Left ventricle myocardium inferior (tissue), 1 donor: ENCODE results near the gene PAPOLA. TPM values are rescaled to one million over a fixed set of nuclear protein-coding genes. Genes with fewer than 3 reads are reported as not detected.

Source experiments
- DNase-seq: peaks from one replicate; pipeline ENCODE4 v3.0.0-alpha.2; 2020
- H3K27ac ChIP-seq: fragments of 200-600 bp; replicated peaks from 2 replicates; pipeline ENCODE4 v1.8.0; 2021
- H3K27me3 ChIP-seq: fragments of 200-600 bp; 2 replicates; pipeline ENCODE4 v1.8.0; 2021; ENCODE audit warnings: low read depth
- H3K36me3 ChIP-seq: fragments of 200-600 bp; 2 replicates; pipeline ENCODE4 v1.8.0; 2021
- H3K4me1 ChIP-seq: fragments of 200-600 bp; 2 replicates; pipeline ENCODE4 v1.8.0; 2021
- H3K4me3 ChIP-seq: fragments of 200-600 bp; 2 replicates; pipeline ENCODE4 v1.8.0; 2021; ENCODE audit warnings: mild to moderate bottlenecking, moderate library complexity
- H3K9me3 ChIP-seq: fragments of 200-600 bp; replicated peaks from 2 replicates; pipeline ENCODE4 v1.8.0; 2021
- intact Hi-C: fragments of 100-400 bp; cut with micrococcal nuclease; formaldehyde crosslinking; loops from one replicate; pipeline ENCODE4 v1.11.0; 2022
- total RNA-seq: library from RNA; stranded (reverse); fragmentation: NEBNext Ultra II Directional; extraction: Animal tissue kit (Norgen Biotek cat#: 25700); gene quantifications from one replicate; pipeline ENCODE4 v1.2.1, GENCODE V29; 2021
- TF ChIP-seq, protein P1 (sequence below): fragments of 200-600 bp; IDR thresholded peaks from 2 replicates; pipeline ENCODE4 v1.8.0; 2021; ENCODE audit warnings: antibody characterized with exemption, mild to moderate bottlenecking, borderline replicate concordance
- donor health status: DM: no; HTN: yes; CAD: no; lungs with severe emphysema.

The PAPOLA gene
- total RNA-seq, 1 donor from 2014 or later, result 136 TPM

DNA sequence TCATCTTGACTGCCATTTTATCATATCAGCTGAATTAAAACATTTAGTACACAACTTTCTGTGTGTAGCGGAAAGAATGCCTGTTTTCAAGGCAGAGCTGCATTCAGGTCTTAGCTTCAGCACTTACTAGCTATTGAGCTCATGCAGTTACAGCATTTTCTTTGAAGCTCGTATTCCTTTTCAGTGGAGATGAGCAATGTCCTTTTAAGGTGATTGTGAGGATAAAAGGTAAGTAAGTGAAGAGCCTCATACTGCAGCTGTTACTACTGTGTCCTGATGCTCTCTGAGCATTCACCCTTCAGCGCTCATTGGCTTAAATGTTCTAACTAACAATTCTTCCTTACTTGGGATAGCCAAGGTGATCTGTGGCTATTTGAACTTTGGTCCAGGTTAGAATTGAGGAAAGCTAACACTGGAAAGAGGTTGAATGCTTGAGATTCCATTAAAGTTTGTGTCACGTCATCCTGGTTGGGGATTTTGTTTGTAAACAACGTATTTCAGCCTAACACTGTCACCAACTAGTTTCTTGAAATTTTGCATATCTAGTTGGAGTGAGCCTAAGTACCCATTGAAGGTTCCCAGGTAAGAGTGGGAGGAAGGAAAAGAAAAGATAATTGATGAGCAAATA lies 71.4 kb downstream of the PAPOLA start:
- Histone ChIP-seq H3K36me3 (peaks cover 23% of the 10 kb centered on the region), H3K9me3 (no peaks in the 10 kb centered on the region), H3K27ac (no peak overlapping the region), H3K27me3 (no peaks in the 10 kb centered on the region), H3K4me3 (no peak overlapping the region), H3K4me1 (peaks cover 28% of the 10 kb centered on the region)
- intact Hi-C loops, result no loop called here
- DNase-seq, result no peak
- TF ChIP-seq, protein P1, sequence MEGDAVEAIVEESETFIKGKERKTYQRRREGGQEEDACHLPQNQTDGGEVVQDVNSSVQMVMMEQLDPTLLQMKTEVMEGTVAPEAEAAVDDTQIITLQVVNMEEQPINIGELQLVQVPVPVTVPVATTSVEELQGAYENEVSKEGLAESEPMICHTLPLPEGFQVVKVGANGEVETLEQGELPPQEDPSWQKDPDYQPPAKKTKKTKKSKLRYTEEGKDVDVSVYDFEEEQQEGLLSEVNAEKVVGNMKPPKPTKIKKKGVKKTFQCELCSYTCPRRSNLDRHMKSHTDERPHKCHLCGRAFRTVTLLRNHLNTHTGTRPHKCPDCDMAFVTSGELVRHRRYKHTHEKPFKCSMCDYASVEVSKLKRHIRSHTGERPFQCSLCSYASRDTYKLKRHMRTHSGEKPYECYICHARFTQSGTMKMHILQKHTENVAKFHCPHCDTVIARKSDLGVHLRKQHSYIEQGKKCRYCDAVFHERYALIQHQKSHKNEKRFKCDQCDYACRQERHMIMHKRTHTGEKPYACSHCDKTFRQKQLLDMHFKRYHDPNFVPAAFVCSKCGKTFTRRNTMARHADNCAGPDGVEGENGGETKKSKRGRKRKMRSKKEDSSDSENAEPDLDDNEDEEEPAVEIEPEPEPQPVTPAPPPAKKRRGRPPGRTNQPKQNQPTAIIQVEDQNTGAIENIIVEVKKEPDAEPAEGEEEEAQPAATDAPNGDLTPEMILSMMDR, result no peak

GRCh38 chr14:96574171-96574632 lies 72.0 kb downstream of the PAPOLA start:
- Histone ChIP-seq H3K9me3 (no peaks in the 10 kb centered on the region), H3K27ac (no peak overlapping the region), H3K4me3 (no peak overlapping the region), H3K27me3 (no peaks in the 10 kb centered on the region), H3K36me3 (peaks cover 23% of the 10 kb centered on the region), H3K4me1 (peaks cover 28% of the 10 kb centered on the region)
- TF ChIP-seq, protein P1, result no peak
- no peak for DNase-seq
- intact Hi-C loops, result no loop called here

- Histone ChIP-seq H3K4me1 (peaks cover 28% of the 10 kb centered on the region), H3K9me3 (no peaks in the 10 kb centered on the region), H3K4me3 (no peak overlapping the region), H3K27ac (no peak overlapping the region), H3K36me3 (peaks cover 19% of the 10 kb centered on the region), H3K27me3 (no peaks in the 10 kb centered on the region)
- TF ChIP-seq, protein P1, result no peak
- intact Hi-C loops, result no loop called here
- no peak for DNase-seq
These were observed 72.8 kb downstream of the PAPOLA start for GRCh38 chr14:96574633-96575632.

DNA sequence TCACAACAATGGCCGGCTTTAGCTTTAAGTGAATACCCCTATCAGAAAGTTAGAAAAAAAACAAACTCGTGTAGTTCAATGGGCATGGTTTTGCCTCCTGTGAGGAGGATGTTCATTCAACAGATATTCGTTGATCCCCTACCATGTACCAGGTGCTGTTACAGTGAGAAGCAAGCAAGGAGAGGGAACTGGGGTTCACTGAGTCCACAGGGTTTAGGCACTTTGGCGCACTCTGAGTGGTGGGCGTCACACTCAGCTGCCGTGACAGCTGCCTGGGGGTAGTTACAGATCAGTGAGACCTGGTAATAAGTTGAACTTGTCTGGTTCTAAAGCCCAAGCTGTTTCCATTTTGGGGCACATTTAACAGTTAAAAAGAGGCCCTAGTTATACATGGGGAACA lies 74.2 kb downstream of the PAPOLA start:
- Histone ChIP-seq H3K4me3 (no peak overlapping the region), H3K9me3 (no peaks in the 10 kb centered on the region), H3K4me1 (peaks cover 28% of the 10 kb centered on the region), H3K27ac (no peak overlapping the region), H3K36me3 (peaks cover 19% of the 10 kb centered on the region), H3K27me3 (no peaks in the 10 kb centered on the region)
- DNase-seq, result no peak
- TF ChIP-seq, protein P1, result no peak
- intact Hi-C loops, result no loop called here

GRCh38 chr14:96576937-96577336 lies 74.8 kb downstream of the PAPOLA start:
- no peaks in the 10 kb centered on the region for H3K9me3 ChIP-seq
- H3K36me3 ChIP-seq, result peaks cover 19% of the 10 kb centered on the region
- H3K4me1 ChIP-seq, result peaks cover 28% of the 10 kb centered on the region
- TF ChIP-seq, protein P1, result no peak
- no peak for DNase-seq
- no peaks in the 10 kb centered on the region for H3K27me3 ChIP-seq
- no peak overlapping the region for H3K4me3 ChIP-seq
- intact Hi-C loops, result no loop called here
- no peak overlapping the region for H3K27ac ChIP-seq
